HG03060 (cell line): ENCODE measurements around the gene MYOM1.
"Not testable (repeated sequence)": the region's sequence is repeated elsewhere in the genome, so short reads cannot be mapped to it uniquely, and the experiment has no call there.

Experiments used
- ATAC-seq: cut with Tn5 transposase; IDR thresholded peaks from one replicate; pipeline ENCODE4 v1.9.1; 2021; ENCODE audit warnings: low read depth, moderate number of reproducible peaks; ENCODE audit not compliant: unreplicated experiment

The MYOM1 gene

DNA sequence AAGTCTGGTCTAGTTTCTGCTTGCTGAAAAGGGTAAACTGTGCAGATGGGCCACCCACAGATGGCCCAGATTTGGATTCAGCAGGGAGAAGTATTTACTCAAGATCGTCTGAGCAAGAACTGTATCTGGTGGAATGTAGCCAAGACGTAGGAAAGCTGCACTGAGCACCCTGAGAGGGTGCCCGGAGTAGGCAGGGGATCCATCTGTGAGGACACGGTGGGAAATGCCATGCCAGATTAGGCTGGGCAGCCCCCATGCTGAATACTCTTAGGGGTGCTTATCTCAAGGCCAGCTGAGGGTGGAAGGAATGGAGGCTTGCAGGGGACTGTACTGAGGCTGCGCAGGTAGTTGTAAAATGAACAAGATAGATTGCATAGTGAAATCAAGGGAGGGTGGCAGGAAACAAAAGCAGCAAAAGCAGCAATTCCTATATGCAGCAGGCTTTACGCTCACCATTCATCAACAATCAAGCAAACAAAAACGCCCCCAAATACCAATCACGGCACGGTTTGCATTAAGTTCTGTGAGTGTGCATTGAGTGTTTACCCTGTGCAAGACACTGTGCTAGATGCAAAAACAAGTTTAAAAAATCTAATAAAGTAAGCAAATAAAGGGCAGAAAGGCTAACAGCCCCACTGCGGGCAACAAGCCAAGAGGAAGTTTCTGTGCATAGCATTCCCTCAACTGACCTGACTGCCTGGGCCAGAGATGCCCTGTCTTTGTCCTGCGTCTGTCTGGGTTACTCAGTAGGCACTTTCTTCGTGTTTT is 174.7 kb downstream of the MYOM1 start:
- no peak for ATAC-seq

DNA sequence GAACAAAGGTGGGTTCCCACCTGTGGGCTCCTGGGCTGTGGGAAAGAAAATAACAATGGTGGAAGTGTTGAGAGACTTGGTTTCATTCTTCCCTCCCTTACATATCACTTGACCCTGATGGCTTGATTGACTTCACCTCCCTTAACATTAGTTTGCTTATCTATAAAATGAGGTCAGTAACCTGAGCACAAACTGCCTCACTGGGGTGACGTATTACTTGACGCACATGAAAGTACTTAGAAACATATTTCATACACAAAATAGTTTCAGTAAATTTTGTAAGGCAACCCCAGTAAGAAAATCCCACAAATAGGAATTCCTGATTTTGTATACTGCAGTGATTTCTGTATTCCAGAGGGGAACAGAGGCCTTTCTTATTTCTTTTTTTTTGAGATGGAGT is 177.4 kb downstream of the MYOM1 start:
- ATAC-seq: no peak

GRCh38 chr18:3041843-3042242 is 177.9 kb downstream of the MYOM1 start:
- no peak for ATAC-seq

- ATAC-seq: no peak
Measured at GRCh38 chr18:3040881-3041280, 178.9 kb downstream of the MYOM1 start.

DNA sequence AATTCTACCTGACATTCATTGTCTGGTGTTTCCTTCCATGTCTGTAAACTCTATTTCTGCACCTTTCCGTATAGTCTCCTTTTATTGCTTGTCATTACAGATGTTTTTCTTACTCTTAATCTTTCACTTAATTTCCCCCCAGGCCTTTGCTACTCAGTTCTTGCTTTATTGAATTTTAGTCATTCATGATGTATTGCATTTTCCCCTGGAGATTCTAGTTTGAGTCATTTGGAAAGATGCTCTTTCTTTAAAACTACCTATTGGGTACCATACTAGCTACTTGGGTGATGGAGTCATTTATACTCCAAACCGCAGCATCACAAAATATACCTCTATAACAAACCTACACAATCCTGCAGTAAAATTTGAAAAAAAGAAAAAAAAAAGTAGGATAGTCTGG is 179.6 kb downstream of the MYOM1 start:
- ATAC-seq: no peak

GRCh38 chr18:3037423-3037915 is 182.3 kb downstream of the MYOM1 start:
- ATAC-seq: no peak

DNA sequence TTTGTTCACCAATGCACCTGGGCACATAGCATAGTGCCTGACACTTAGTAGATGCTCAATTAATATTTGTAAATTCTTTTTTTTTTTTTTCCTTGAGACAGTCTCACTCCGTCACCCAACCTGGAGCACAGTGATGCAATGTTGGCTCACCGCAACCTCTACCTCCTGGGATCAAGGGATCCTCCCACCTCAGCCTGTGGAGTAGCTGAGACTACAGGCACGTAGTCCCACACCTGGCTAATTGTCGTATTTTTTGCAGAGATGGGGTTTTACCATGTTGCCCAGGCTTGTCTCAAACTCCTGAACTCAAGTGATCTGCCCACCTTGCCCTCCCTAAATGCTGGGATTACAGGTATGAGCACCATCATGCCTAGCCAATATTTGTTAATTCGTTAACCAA is 183.7 kb downstream of the MYOM1 start:
- ATAC-seq: no peak

- ATAC-seq: no peak
Measured at GRCh38 chr18:3035635-3036034, 184.1 kb downstream of the MYOM1 start.

- no peak for ATAC-seq
Measured at GRCh38 chr18:3032721-3033120, 187.0 kb downstream of the MYOM1 start.

GRCh38 chr18:3029215-3029952 is 190.4 kb downstream of the MYOM1 start:
- ATAC-seq: no peak

GRCh38 chr18:3028115-3028514 is 191.7 kb downstream of the MYOM1 start:
- ATAC-seq: not testable (repeated sequence)

DNA sequence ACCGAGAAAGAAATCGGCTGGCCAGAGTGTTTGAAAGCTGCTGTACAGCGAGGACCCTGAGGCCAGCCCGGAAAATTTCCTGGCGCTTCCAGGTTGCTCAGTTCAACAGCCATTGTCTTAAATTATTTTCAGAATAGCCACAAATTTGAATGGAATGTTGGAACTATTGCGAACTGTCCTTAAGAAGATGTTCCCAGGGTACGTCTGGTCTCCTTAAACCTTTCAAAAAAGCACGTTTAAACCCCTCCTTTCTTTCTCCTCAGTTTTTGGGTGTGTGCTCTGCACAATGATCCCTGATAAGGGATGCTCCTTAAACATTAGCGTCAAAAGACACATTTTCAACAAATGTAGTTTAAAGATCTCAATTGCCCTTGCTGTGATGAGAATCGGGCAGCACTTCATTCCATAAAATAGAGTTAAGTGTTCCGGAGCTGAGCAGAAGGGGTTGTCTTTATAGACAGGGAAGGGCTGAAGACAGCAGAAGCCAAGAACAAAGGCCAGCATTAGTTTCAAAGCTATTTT is 192.3 kb downstream of the MYOM1 start:
- ATAC-seq: no peak

DNA sequence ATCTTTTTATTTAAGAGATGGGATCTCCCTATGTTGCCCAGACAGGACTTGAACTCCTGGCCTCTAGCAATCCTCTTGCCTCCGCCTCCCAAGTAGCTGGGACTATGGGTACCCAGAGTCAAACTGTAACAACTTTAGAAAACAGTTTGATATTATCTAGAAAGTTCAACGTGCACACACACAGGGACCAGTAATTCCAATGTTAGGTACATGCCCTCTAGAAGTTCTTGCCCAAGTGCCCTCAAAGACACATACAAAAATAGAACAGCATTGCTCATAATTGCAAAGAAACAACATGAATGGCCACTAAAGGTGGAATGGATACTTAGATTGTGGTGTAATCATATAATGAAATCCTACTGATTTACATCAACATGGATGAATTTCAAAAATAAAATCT is 194.2 kb downstream of the MYOM1 start:
- ATAC-seq: no peak

GRCh38 chr18:3023603-3024002 is 196.2 kb downstream of the MYOM1 start:
- ATAC-seq: not testable (repeated sequence)
